GM21723 (cell line): ENCODE results near the gene SIX1.
A peak's percentile ranks its signal among the peaks of the same experiment; 100 is the strongest.

Source experiments
- ATAC-seq: cut with Tn5 transposase; IDR thresholded peaks from one replicate; pipeline ENCODE4 v1.9.1; 2021; ENCODE audit warnings: mild to moderate bottlenecking, moderate library complexity; ENCODE audit not compliant: unreplicated experiment

SIX1 gene

DNA sequence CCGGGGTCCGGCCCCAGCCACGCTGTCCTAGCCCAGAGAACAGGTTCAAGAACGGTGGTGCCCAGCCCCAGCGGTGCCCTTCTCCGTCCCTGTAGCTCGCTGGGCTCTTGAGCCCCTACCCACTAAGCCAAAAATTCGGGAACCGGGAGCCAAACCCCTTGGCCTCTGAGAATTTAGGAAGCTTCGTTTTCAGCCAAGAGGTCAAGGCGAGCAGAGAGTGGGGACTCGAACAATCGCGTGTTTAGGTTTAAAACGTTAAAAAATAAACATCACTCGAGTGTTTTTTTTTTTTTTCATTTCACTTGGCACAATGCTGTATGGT, 6.2 kb downstream of the SIX1 start:
- ATAC-seq = no peak

DNA sequence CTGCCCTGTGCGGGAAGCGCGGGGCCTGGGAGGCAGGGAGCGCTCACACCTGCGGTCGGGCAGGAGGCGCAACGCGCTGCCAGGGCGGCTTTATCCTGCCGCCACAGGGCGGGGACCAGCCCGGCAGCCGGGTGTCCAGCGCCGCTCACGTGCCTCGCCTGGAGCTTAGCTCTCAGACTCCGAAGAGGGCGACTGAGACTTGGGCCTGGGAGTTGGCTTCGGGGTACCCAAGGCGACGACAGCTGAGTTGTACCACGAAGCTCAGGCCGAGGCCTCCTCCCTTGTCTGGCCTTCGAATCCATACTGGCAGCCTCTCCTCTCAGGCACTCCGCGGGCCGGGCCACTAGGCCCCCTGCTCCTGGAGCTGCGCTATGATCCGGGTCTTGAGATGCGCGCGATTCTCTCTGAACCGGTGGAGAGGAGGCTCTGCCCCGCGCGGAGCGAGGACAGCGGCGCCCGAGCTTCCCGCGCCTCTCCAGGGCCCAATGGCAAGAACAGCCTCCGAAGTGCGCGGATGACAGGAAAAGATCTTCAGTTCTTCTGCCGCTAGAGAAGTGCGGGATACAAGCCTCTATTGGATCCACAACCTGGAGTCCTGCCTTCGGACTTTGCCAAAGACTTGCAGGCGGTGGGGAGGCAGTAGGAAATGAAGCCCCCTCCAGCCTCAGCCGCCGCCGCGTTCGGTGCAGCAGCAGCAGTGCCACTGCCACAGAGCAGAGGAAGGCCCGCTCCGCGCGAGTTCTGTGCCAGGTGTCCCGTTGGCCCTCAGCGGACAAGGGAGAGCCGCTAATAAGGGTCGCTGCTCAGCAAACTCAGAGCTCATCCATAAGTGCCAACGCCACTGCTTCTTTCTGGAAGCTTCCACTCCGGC, 6.8 kb downstream of the SIX1 start:
- ATAC-seq = no peak

DNA sequence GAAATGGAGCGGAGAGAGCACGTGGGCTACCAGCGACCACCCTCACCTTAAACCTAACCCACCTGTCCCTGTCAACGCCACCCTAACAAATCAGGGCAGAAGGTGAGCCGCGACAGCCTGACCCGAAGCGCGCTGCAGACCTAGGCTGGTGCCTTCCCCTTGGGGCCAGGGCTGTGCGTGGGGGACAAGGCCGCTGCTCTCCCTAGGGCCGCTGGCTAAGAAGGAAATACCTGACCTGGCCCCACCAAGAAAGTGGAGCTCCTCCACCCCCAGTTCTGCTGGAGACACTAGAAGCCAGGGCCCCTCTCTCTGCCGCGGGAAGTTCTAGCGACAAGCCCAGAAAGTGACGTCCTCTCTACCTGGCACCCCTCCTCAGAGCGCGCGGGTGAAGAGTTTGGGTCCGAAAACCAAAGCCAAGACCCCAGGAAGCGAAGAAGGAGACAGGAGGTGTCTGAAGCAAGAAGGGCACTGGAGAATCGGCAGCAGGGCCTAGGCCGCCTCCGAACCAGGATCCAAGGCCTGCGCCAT, 7.5 kb downstream of the SIX1 start:
- ATAC-seq = no peak

DNA sequence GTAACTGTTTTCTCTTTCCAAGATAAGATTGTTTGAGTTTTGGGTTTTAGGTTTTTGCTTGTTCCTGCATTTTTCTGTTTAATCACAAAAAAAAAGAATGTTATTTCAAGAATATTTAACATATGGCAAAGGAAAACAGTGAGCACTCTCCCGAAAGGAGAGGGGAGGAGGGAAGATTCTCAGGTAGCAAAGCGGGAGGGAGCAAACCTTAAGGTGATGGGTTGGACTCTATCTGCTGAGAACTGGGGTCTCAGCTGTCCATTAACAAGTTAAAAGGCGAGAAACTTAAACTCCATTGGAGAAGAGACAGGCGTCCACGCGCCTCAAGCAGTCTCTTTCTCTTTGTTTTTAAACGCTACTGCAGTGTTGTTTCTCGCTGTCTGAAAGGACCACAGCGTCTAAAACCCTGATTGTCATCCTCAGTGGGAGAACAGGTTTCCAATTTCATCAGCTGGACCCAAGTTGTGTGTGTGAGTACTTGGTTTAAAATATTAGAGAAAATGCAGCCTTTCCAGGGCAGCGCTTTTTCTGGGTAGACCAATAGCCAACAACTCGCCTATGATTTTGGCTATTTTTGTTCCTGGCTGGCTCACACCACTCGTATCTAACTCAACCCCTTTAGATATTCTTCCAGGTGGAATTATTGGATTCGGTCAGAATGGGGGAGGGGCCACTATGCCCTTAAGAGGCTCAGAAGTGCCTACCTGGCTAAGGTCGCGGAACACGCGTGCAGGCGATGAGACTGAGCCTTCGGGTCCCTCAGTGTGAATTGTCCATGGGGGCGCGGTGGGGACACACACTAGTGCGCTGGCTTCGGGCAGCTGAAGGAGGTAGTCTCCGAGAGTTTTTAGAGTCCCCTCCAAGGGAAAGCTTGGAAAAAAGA, 8.2 kb downstream of the SIX1 start:
- ATAC-seq = no peak

DNA sequence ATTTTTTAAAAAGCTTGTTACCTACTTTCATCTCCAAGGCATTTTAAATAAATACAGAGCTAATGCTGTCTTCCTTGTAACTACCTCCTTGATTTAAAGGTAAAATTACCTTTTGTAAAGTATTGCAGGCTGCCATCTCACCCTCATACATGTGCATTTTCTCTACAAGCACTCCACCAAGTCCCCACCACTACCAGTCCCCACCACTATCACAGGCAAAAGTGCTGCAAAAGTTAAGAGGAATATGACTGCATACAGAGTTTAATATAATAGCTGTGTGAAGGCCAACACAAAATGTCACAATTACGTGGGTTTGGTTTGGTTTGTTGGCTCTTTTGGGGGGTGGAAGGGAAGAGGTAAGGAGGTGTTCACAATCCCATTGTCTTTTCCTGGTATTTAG, 9.6 kb downstream of the SIX1 start:
- ATAC-seq = no peak

DNA sequence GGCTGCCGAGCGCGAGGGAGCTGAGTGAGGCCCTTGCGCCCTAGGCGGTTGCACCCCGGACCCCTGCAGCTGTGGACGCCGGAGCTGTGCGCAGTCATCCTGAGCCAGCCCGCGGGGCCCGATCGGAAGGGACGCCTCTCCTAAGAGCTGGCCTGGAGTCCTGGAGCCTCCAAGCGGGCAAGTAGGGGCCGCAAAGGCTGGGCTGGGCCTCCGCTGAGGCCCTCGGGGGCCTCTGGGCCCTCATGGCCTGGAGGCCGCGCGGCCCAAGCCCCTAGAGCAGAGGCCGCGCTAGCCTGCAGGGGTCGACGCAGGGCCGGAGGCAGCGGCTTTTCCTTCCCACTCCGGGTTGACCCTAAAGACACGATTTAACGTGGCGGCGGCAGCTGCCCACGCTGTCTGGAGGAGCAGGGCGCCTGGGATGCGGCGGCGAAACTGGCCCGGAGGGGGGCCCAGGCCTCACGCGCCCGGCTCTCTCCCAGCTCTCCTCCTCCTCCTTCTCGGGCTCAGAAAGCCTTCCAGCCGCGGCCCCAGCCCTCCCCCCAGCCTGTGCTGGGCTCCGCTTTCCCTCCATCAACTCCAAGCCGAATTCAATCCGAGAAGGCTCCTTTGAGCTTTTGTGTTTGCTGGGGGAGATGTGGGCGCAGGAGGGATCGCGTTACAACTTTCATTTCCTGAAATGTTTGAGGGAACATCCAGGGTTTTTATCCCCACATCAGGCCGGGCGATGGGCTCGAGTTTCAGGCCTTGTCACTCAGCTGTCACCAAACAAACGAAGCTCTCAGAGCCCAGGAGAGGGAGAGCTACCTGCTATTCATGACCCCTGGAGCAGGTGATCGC, 11.6 kb downstream of the SIX1 start:
- no peak for ATAC-seq

DNA sequence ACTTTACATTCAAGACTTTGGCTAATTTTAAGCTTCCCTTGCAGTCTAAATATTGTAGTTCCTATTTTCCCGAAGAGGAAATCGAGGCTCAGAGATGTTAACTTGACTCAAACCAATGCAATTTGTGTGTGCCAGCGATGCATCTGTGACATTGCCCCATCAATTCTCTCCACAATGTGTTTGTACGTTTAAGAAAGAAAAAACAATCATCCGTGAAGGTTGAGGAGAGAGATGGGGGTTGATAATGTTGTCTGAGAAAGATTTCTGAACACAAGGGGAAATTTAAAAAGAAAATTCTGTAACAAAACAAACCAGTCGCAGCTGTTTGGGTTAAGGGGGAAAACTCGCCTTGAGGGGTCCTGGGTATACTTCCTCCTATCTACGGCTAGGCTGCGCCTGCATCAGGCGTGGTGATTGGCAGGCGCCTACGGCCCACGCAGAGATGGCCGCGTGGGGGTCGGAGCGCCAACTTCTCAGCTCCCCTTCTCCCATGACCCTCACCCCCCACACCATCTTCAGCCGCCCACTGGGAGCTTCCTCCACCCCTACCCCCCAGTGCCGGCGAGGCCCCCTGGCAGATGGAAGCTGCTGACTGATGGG, 12.3 kb downstream of the SIX1 start:
- ATAC-seq = no peak

DNA sequence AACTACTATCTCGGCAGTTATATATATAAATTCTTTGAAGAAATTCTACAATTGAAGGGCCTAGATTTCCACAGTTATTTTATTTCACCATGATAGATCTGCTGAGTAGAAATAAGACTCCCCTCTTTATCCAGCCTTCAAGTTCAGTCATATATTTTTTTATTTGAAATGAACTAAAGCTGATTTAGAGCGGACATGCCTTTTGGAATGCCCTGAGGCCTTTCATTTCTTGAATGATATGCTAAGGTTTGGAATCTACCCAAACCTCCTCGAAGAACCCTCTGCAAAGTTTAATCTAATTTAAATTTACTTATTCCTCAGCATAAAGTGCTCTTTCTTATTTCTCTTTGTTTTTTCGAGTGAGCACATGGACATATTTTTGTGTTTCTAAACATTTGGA, 15.1 kb downstream of the SIX1 start:
- ATAC-seq = no peak

DNA sequence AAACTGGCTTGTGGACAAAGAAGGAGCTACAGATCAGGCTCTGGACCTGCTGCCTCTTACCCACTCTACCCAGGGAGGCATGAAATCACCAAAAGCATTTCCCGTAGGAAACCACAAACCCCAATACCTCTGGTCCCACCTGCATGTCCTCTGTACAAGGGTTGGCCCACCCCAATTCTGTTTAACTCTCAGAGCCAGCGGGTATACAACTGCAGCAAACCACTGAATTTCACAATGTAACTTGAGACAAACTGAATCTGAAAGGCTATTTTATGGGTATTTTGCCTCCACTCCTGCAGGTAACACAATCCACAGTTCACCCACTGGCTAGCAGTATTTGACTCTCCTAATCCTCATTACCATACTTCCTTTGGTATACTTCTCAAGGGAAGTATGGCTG, 16.5 kb downstream of the SIX1 start:
- peak; percentile 77 for ATAC-seq

DNA sequence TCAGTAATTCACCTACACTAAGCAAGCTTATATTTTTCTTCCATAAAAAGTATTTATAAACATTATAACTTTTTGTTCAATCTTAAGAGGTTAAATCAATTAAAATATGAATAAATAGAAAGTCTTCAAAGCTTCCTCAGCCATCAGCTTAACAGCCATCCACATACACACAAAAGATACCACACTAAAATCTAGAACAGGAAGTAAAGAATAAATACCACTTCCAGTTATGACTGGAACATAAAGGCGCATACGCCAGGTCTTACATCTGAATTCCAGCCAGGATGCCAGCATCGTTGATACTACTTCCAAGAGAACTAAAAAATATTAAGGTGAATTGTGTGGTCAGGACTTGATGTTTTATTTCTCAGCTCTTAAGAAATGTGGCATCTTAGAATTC, 17.0 kb downstream of the SIX1 start:
- peak; percentile 77 for ATAC-seq

DNA sequence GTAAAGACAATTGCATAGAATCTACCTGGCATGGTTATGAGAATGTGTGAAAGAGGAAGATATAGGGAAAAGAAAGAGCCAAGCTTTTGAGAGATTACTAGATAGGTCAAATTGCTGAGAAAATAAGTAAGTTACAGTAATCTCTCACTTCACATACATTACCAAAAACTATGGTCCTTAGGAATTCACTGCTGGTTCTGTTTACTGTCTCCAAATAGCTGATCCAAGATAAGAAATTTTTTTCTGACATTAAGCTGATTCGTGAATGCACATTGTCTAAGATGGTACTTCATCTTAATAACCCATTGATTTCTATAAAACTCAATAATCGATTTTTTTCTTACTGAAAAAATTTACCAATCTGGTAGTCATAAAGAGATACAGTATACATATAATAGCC, 17.4 kb downstream of the SIX1 start:
- ATAC-seq = no peak

DNA sequence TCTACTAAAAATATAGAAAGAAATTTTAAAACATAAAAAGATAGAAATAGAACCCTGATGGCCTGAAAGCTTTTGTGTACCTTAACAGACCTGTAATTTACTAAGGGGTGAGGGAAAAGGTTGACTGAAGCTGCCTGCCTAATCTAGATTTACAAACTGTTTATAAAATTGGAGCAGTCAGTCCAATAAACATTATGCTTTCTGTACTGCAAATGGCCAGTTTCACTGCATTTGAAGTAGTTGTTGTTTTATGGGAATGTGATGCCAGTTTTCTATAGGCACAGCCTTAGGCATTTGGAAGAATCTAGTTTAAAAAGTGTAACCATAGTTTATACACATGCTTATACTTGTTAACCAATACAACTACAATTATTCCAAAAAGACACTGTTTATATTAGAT, 19.1 kb downstream of the SIX1 start:
- no peak for ATAC-seq

DNA sequence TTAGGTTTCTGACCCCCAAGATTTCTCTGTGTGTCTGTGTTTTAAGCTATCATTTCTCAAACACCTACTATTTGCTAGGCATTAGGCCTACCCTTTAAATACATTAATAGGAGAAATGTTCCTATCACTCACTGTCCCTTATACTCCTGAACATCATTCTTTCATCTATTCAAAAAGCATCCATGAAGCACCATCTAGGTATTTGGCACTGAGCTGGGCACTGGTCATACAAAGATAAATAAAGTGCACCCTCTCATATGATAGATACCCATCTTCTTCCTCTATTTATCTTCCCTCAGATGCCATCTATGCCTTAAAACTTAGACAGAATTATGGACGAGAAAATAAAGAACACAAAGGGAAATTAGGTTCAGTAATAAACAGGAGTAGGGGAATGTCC, 20.4 kb downstream of the SIX1 start:
- no peak for ATAC-seq

DNA sequence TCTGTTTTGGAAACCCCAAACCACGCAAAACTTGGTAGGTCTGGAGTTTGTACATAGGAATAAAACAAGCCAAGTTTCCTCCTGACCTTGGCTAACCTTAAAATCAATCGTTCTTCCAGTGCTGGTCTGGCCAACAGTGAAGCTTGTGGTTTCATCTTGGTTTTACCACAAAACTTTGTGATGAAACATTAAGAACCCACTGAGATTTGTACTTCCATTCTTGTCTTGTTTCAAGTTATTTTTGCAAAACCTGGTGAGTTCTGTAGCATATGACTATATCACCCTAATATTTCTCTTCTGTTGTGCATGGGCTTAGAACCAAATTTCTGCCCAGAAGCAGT, 26.4 kb downstream of the SIX1 start:
- ATAC-seq = no peak

DNA sequence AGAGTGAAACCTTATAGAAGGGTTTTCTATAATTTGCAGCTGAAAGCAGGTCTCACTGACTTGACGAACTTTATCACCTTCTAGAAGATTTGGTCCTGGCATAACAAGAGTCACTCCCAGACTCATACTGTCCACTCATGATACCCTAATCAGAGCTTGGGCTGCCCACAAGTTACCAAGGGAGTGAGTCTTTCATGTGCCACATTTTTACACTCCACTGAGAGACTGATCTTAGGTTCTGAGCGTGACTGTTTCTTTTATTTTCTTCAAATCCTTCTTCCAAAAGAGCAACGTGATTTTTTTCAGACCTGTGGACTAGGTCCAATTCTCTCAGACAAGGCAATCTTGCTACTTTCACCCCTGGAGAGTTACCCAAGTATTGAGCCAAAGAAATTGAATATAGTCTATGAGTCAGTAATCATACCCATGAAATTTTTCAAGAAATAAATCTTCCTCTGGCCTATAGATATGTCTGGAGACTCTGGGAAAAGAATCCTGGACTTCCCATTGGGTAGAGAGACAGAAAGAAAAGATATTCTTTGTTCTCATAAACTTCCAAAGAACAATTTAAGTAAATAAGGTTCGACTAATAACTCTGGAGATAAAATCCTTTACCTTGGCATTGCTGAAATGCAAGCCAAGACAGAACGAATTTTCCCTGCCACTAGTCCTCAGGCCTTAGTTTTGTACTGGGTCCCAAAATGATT, 26.9 kb downstream of the SIX1 start:
- no peak for ATAC-seq

DNA sequence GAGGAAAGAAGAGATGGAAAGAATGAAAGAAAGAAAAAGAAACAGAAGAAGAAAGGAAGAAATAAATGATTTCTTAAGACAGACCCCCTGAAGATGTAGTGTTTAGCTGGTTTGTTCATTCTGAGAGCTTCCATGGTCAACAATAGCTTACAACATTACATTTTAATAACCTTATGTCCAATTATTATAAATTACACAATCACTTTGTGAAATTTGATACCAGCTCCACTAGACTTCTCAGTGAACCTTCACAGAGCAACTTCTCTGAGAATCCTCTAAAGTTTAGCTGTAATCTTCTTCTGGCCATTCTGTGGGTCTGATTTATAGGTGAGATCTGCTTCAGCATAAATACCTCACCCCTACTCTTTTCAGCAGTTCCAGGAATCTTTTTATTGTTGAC, 27.9 kb downstream of the SIX1 start:
- ATAC-seq = no peak

DNA sequence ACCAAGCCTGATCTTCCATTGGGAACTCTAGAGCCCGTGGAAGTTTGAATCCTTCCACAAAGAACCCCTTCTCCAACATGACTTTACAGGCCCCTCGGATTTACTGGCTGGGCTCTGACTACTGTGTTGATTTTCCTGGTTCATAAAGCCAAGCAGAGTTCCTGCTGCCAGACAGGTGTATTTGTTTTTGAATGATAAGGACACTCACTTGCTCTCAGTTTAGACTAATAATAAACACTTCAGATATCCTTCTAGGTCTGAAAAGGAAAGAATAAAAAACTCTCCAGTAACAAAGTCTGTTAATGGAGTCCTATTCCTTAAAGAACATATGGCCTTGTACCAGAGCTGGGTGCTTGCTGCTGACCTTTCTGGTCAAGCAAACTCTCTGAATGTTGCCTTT, 31.0 kb downstream of the SIX1 start:
- no peak for ATAC-seq

DNA sequence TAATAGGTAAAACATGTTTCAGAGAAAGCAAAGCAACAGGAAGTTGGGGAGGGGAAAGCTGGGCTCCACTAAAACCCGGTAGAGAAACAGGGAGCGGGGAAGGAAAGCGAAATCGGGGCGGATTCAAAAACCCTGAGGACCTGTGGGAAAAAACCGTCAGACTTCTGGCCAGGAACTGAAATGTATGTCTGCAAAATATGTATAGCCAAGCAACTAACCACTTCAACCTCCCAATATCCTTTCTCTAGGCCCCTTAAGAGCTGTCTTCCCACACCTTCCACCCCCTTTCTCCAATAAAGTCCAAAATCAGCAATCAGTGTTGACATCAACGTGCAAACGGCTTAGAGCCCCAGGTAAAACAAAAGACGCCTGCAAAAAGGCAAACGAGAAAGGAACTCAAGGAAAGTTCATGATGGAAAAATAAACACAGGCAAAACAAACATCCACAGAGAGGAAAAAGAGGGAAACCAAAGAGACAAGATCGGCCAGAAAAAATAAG, 32.8 kb downstream of the SIX1 start:
- no peak for ATAC-seq

DNA sequence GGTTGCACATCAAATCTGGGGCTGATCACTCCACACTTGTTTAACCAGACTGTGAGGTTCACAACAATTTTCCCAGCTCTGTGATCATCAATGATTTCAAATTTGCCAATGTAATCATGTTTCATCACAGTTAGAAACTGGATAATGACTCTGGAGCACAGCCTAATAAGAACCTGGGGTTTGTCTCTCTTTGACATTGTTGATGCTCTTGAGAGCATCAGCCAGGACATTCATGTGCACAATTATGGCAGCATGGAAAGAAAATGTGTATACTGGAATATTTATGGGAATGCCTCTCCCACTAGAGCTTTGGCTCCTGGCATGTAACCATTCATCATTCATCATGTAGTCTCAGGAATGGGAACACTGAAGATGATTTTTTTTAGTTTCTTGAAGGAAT, 47.0 kb downstream of the SIX1 start:
- ATAC-seq = no peak

DNA sequence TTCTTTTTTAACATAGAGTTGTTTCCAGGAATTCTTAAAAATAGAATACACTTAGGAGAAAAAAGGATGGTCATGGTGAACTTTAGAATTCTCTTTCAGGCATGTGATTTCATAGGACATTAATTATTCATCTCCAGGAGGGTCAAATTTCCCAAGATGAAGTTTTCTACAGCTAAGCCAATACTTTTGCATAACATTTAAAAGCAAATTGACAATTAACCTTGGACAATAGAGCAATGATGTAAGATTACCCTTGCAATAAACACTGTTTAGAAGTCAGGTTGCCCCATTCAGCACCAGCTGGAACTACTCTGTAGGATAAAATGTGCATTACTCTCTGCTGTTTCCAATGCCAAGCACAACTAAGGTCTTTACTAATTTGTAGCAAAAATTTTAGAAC, 49.5 kb downstream of the SIX1 start:
- no peak for ATAC-seq
